ENCODE measurements around the gene TCF7L1.

Gene TCF7L1

DNA sequence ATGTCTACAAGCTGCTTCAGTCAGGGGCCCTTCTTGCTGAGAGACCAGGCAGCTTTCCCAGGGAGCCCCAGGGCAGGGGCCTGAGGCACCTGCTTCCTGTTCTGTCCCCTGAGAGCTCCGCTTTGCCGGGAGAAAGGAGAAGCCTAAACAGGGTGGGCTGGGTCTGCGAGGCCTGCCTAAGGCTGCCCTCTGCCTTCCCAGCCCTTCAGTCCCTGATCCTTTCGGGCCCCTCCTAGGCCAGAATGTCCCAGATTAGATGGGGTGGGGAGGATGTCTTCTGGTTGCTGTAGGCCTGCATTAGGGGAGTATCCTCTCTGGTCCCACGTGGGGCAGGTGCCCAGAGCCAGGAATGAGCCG lies 122.2 kb downstream of the TCF7L1 start:
- H3K27ac ChIP-seq (ENCODE audit: low read depth, low read length): peak overlapping the region; percentile 100
- no peaks in the 10 kb centered on the region for H3K27me3 ChIP-seq (ENCODE audit: control insufficient read depth, insufficient read depth, low read length)
- H3K9me3 ChIP-seq (ENCODE audit: control insufficient read depth, insufficient read depth, low read length): no peaks in the 10 kb centered on the region
- peak overlapping the region; percentile 19; the same call in 1 of the 2 replicates for H3K9ac ChIP-seq (ENCODE audit: low read depth, low read length)
- H3K4me3 ChIP-seq (ENCODE audit: low read depth, low read length): peak overlapping the region; percentile 44
- no peaks in the 10 kb centered on the region for H3K36me3 ChIP-seq (ENCODE audit: control insufficient read depth, insufficient read depth, low read length)
- H3K4me1 ChIP-seq (ENCODE audit: control insufficient read depth, insufficient read depth, low read length): peaks cover 93% of the 10 kb centered on the region

DNA sequence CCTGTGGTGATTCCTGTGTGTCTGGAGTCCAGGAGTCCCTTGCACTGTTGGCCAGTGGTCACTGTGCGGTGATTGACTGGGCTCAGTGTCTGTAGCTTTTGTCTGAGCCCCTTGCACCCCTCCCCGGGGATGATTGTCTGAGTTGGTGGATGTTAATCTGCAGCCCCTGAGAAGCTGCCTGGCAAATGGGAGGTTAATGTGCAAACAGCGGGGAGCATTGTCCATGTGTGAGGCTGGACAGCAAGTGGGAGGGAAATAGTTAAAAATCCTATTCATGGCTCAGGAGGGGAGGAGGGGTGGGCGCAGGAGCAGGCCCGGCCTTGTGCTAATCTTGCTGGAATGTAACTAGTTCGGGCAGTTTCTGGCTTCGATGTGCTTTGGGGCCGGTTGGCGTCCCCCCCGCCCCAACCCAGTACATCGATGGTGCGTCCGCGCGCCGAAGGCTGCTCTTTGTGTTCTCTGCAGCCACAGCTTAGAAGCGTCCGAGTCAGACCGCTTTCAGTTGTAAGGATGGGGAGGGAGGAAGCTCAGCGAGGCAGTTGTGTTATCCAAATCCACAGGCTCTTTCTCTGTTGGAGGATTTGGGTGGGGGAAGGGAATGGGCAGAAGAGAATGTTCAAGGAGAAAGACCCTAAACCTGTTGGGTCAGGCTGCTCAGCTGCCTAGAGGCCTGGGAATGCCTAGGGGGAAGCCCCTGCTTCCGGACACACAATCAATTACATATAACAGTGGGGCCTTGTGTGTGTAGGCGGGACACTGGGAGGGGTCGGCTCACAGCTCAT lies 122.8 kb downstream of the TCF7L1 start:
- Histone ChIP-seq H3K9ac (ENCODE audit: low read depth, low read length) (peak overlapping the region; percentile 69), H3K4me3 (ENCODE audit: low read depth, low read length) (peak overlapping the region; percentile 44), H3K27ac (ENCODE audit: low read depth, low read length) (peak overlapping the region; percentile 100), H3K27me3 (ENCODE audit: control insufficient read depth, insufficient read depth, low read length) (no peaks in the 10 kb centered on the region), H3K9me3 (ENCODE audit: control insufficient read depth, insufficient read depth, low read length) (no peaks in the 10 kb centered on the region), H3K36me3 (ENCODE audit: control insufficient read depth, insufficient read depth, low read length) (no peaks in the 10 kb centered on the region), H3K4me1 (ENCODE audit: control insufficient read depth, insufficient read depth, low read length) (peaks cover 87% of the 10 kb centered on the region)

DNA sequence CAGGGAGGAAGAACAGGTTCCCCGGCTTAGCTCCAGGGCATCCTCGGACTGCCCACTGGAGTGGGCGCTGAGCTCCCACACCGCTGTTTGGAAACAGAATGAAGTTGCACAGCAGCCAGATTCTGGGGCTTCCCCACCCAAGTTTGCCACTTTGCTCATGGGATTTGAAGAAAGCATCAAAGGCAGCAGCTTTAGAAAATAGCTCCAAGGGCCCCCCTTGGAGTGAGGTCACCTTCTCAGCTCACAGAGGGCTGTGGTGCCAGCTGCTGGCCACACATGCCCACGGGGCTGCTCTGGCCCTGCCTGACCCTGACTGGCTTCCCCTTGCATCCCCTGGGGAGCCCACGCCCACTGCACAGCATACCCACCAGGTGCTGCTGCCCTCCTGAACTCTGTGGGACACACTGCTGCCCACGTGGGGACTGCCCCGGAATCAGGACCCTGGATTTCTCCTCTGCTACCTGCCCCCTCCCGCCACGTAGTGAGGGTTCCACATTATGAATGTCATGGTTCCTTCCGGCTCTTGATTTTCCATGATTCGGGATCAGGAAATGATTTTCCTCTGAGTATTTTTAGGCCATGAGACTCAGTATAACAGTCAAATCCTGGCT lies 124.3 kb downstream of the TCF7L1 start:
- Histone ChIP-seq H3K27me3 (ENCODE audit: control insufficient read depth, insufficient read depth, low read length) (no peaks in the 10 kb centered on the region), H3K36me3 (ENCODE audit: control insufficient read depth, insufficient read depth, low read length) (peaks cover 12% of the 10 kb centered on the region), H3K4me1 (ENCODE audit: control insufficient read depth, insufficient read depth, low read length) (peaks cover 74% of the 10 kb centered on the region), H3K9ac (ENCODE audit: low read depth, low read length) (no peak overlapping the region), H3K27ac (ENCODE audit: low read depth, low read length) (peak overlapping the region; percentile 23), H3K9me3 (ENCODE audit: control insufficient read depth, insufficient read depth, low read length) (no peaks in the 10 kb centered on the region), H3K4me3 (ENCODE audit: low read depth, low read length) (no peak overlapping the region)

DNA sequence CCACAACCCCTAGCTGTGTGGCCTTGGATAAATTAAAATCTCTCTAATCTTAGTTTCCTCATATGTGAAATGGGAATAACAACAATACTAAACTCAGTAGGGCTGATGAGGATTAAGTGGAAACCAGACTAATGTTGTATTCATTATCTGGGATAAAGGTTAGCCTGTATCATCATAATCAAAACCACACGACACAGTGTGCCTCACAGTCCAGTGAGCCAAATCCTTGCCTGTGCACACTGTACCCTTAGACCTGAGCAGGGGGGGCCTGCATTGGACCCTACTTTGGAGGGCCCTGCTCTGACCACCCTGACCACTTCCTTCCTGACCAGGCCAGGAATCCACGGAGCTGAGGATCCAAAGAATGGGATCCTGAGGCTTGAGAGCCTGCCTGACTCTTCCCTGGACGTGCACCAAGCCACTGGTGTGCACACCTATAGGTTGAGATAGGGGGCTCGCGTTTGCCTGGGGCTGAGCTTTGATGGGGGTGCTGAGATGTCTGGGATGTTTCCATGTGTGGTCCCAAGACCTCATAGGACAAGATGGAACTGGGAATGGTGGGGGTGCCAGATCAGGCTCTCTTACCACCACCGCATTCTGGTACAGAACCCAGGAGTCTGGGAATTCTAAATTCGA lies 124.9 kb downstream of the TCF7L1 start:
- Histone ChIP-seq H3K36me3 (ENCODE audit: control insufficient read depth, insufficient read depth, low read length) (peaks cover 12% of the 10 kb centered on the region), H3K9me3 (ENCODE audit: control insufficient read depth, insufficient read depth, low read length) (no peaks in the 10 kb centered on the region), H3K4me3 (ENCODE audit: low read depth, low read length) (no peak overlapping the region), H3K4me1 (ENCODE audit: control insufficient read depth, insufficient read depth, low read length) (peaks cover 73% of the 10 kb centered on the region), H3K27ac (ENCODE audit: low read depth, low read length) (peak overlapping the region; percentile 84), H3K27me3 (ENCODE audit: control insufficient read depth, insufficient read depth, low read length) (no peaks in the 10 kb centered on the region), H3K9ac (ENCODE audit: low read depth, low read length) (no peak overlapping the region)

DNA sequence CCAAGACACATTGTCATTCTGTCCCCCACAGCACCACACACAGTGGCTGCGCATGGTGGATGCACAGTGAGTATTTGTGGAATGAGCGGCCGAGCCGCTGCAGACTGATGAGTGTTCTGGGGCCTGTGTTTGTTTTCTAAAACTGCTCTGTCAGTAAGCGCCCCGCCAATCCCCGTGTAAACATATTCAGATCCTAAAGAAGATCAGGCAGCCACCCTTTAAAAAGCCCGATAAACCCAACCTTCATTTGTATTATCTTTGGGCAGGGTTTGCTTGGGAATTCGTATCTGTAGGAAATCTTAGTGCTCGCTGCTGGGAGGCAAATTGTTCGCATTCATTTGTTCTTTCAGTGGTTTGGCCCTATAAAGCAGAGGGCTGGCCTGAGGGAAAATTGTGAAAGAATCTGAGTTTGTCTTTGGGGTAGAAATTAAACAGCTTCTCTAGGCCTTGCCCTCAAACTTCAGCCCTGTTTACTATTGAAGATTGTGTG lies 126.0 kb downstream of the TCF7L1 start:
- peaks cover 67% of the 10 kb centered on the region for H3K4me1 ChIP-seq (ENCODE audit: control insufficient read depth, insufficient read depth, low read length)
- peaks cover 12% of the 10 kb centered on the region for H3K36me3 ChIP-seq (ENCODE audit: control insufficient read depth, insufficient read depth, low read length)
- H3K27me3 ChIP-seq (ENCODE audit: control insufficient read depth, insufficient read depth, low read length): no peaks in the 10 kb centered on the region
- peak overlapping the region; percentile 35; the same call in 1 of the 2 replicates for H3K4me3 ChIP-seq (ENCODE audit: low read depth, low read length)
- H3K9me3 ChIP-seq (ENCODE audit: control insufficient read depth, insufficient read depth, low read length): no peaks in the 10 kb centered on the region
- peak overlapping the region; percentile 84 for H3K27ac ChIP-seq (ENCODE audit: low read depth, low read length)
- H3K9ac ChIP-seq (ENCODE audit: low read depth, low read length): no peak overlapping the region; the same call in 1 of the 2 replicates

DNA sequence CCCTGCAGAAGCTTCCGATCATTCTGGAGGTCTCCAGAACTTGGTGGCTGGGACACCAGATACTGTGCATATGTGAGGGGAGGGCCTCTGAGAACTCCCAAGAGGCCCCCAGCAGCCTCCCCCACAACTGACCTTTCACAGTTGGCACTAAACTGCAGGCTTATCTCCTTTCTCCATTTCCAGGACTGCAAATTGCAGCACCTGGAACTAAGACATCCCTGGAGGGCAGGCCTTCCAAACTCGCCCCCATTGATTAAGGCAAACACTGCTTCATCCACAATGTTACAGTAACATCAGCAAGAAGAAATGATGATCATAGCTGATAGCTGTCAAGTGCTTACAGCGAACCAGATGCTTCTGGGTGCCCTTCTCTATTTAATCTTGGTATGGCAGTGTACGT lies 126.7 kb downstream of the TCF7L1 start:
- H3K9ac ChIP-seq (ENCODE audit: low read depth, low read length): no peak overlapping the region
- H3K36me3 ChIP-seq (ENCODE audit: control insufficient read depth, insufficient read depth, low read length): peaks cover 12% of the 10 kb centered on the region
- H3K4me1 ChIP-seq (ENCODE audit: control insufficient read depth, insufficient read depth, low read length): peaks cover 67% of the 10 kb centered on the region
- H3K27me3 ChIP-seq (ENCODE audit: control insufficient read depth, insufficient read depth, low read length): no peaks in the 10 kb centered on the region
- H3K4me3 ChIP-seq (ENCODE audit: low read depth, low read length): no peak overlapping the region
- no peaks in the 10 kb centered on the region for H3K9me3 ChIP-seq (ENCODE audit: control insufficient read depth, insufficient read depth, low read length)
- H3K27ac ChIP-seq (ENCODE audit: low read depth, low read length): peak overlapping the region; percentile 84

DNA sequence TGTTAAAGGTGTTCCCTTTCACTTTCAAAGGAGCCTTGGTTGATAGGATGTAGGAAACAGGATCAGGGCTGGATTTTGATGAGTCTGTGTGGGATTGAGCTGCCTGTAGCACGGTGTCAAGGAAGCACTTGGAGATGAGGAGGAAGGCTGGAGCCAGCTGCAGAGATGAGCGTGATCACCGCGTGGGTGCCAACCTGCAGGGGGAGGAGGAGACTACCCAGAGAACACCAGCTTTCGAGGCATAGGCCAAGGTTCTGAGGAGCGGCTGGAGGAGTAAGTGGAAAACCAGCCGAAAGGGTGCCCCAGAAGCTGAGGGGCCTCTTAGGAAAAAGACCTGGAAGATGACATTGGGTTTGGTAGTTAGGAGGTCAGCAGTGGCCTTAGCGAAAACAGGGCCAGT lies 130.4 kb downstream of the TCF7L1 start:
- no peak overlapping the region for H3K9ac ChIP-seq (ENCODE audit: low read depth, low read length)
- H3K4me1 ChIP-seq (ENCODE audit: control insufficient read depth, insufficient read depth, low read length): peaks cover 46% of the 10 kb centered on the region
- peaks cover 12% of the 10 kb centered on the region for H3K36me3 ChIP-seq (ENCODE audit: control insufficient read depth, insufficient read depth, low read length)
- no peaks in the 10 kb centered on the region for H3K9me3 ChIP-seq (ENCODE audit: control insufficient read depth, insufficient read depth, low read length)
- no peak overlapping the region for H3K27ac ChIP-seq (ENCODE audit: low read depth, low read length)
- H3K27me3 ChIP-seq (ENCODE audit: control insufficient read depth, insufficient read depth, low read length): no peaks in the 10 kb centered on the region
- H3K4me3 ChIP-seq (ENCODE audit: low read depth, low read length): no peak overlapping the region

DNA sequence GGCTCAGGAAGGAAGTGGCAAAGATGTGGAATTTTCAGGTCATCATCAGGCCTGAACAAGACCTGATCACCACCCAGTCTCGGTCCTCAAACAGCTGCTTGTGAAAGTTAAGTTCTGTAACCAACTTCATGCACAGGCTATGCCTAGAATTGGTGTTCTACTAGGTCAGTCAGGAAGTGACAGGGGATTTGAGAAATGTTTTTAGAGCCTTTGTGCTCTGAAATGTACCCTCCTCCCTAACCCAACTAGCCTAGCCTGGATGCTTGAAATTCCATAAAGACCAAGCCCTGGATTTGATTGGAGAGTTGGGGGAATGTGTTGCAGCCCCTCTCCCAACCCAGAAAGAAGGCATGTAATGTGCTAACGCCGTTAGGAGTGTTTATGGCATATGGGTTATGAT lies 131.3 kb downstream of the TCF7L1 start:
- H3K4me3 ChIP-seq (ENCODE audit: low read depth, low read length): no peak overlapping the region
- H3K9ac ChIP-seq (ENCODE audit: low read depth, low read length): no peak overlapping the region
- no peaks in the 10 kb centered on the region for H3K27me3 ChIP-seq (ENCODE audit: control insufficient read depth, insufficient read depth, low read length)
- peaks cover 12% of the 10 kb centered on the region for H3K36me3 ChIP-seq (ENCODE audit: control insufficient read depth, insufficient read depth, low read length)
- H3K9me3 ChIP-seq (ENCODE audit: control insufficient read depth, insufficient read depth, low read length): no peaks in the 10 kb centered on the region
- H3K4me1 ChIP-seq (ENCODE audit: control insufficient read depth, insufficient read depth, low read length): peaks cover 37% of the 10 kb centered on the region
- no peak overlapping the region for H3K27ac ChIP-seq (ENCODE audit: low read depth, low read length)

DNA sequence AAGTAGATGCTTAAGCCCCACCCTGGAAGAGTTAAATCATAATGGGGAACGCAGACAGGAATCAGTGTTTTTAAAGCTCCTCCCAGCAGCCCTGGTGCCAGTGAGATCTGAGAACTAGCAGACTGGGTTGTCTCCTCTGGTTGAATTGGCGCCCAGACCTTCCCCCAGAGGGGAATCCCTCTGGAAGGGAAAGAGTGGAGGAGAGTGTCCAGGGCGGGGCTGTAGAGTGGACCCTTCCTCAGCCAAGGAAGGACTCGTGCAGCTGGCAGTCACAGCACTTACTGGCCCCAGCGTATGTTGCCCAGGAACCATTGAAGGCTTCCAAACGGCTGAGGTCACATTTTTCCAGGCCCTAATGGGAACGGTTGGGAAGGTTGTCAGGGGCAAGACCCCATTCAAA lies 132.1 kb downstream of the TCF7L1 start:
- Histone ChIP-seq H3K36me3 (ENCODE audit: control insufficient read depth, insufficient read depth, low read length) (peaks cover 12% of the 10 kb centered on the region), H3K4me3 (ENCODE audit: low read depth, low read length) (no peak overlapping the region), H3K9ac (ENCODE audit: low read depth, low read length) (no peak overlapping the region), H3K4me1 (ENCODE audit: control insufficient read depth, insufficient read depth, low read length) (peaks cover 30% of the 10 kb centered on the region), H3K27me3 (ENCODE audit: control insufficient read depth, insufficient read depth, low read length) (no peaks in the 10 kb centered on the region), H3K27ac (ENCODE audit: low read depth, low read length) (peak overlapping the region; percentile 30), H3K9me3 (ENCODE audit: control insufficient read depth, insufficient read depth, low read length) (no peaks in the 10 kb centered on the region)

DNA sequence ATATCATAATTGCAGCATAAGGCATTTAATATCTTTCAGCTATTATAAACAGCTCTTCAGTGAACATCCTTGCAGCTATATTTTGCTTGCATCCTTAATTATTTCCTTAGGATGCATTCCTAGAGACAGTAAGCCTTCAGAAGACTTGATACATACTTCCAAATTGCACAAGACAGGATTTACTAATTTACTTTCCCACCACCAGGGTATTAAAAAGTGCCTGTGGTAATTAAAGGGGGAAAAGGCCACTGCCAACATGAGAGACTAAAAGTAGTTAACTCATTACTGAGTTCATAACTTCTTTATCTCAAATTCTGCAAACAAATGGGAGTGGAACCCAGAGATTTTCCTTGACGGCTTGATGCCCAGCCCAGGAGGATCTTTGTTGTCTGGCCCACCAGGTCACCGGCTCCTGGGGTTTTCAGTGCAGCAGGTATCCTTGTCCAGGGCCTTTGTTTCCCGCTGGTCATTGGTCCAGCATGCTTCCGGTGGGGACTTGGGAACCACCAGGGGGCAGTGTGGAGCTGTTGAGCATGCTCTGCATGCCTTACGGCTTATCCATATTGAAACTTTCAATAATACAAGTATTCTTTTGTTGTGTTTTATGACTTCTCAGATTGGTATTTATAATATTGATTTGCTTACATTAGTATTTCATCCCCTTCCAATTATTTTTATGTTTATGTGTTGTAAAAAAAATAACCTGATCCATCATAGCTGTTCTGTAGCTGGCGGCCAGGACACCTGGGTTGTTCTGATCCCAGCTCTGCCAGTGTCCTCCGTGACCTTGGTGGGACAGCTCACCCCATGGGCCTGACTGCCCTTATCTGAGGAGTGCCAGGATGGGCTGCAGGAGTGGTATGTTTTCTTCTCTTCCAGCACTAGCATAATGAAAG lies 133.2 kb downstream of the TCF7L1 start:
- H3K27ac ChIP-seq (ENCODE audit: low read depth, low read length): peak overlapping the region; percentile 37
- H3K9me3 ChIP-seq (ENCODE audit: control insufficient read depth, insufficient read depth, low read length): no peaks in the 10 kb centered on the region
- H3K4me1 ChIP-seq (ENCODE audit: control insufficient read depth, insufficient read depth, low read length): peaks cover 30% of the 10 kb centered on the region
- peaks cover 10% of the 10 kb centered on the region for H3K36me3 ChIP-seq (ENCODE audit: control insufficient read depth, insufficient read depth, low read length)
- no peak overlapping the region for H3K9ac ChIP-seq (ENCODE audit: low read depth, low read length)
- no peak overlapping the region for H3K4me3 ChIP-seq (ENCODE audit: low read depth, low read length)
- H3K27me3 ChIP-seq (ENCODE audit: control insufficient read depth, insufficient read depth, low read length): no peaks in the 10 kb centered on the region

Measured in HUES48 (cell line).